Measurements from ENCODE around the gene TSSC4. TPM values are rescaled to one million over a fixed set of nuclear protein-coding genes. Genes with fewer than 3 reads are reported as not detected.
"Not testable (repeated sequence)": the region's sequence is repeated elsewhere in the genome, so short reads cannot be mapped to it uniquely, and the experiment has no call there.

The TSSC4 gene
- total RNA-seq, 2 experiments from 2014 or later = 36.2 to 38.9 TPM

GRCh38 chr11:2363130-2363529, 37.4 kb upstream of the TSSC4 start:
- Mint-ChIP-seq H3K9me3 (no peaks in the 10 kb centered on the region), H3K4me3 (no peak overlapping the region), H3K4me1 (ENCODE audit: low read depth) (no peaks in the 10 kb centered on the region), H3K27ac (no peak overlapping the region), H3K27me3 (no peaks in the 10 kb centered on the region), H3K36me3 (ENCODE audit: low read depth) (no peaks in the 10 kb centered on the region)
- ChIA-PET CTCF (no interaction called here), POLR2A (no interaction called here)
- ATAC-seq (no peak), DNase-seq (no peak)
- intact Hi-C loops (cut with micrococcal nuclease) = no loop called here
- no peak for TF ChIP-seq CTCF (IDR thresholded peaks at IDR 0.05)

GRCh38 chr11:2363577-2364370, 36.8 kb upstream of the TSSC4 start:
- H3K9me3 Mint-ChIP-seq = no peaks in the 10 kb centered on the region
- H3K4me1 Mint-ChIP-seq (ENCODE audit: low read depth) = no peaks in the 10 kb centered on the region
- ATAC-seq (no peak), DNase-seq (no peak)
- ChIA-PET POLR2A (no interaction called here), CTCF (no interaction called here)
- intact Hi-C loops (cut with micrococcal nuclease) = no loop called here
- H3K36me3 Mint-ChIP-seq (ENCODE audit: low read depth) = no peaks in the 10 kb centered on the region
- no peak overlapping the region for H3K4me3 Mint-ChIP-seq
- H3K27ac Mint-ChIP-seq = no peak overlapping the region
- H3K27me3 Mint-ChIP-seq = no peaks in the 10 kb centered on the region
- TF ChIP-seq CTCF (IDR thresholded peaks at IDR 0.05) = no peak

- H3K27ac Mint-ChIP-seq; H3K4me1 Mint-ChIP-seq (ENCODE audit: low read depth); H3K4me3 Mint-ChIP-seq; H3K27me3 Mint-ChIP-seq; CTCF ChIA-PET; H3K36me3 Mint-ChIP-seq (ENCODE audit: low read depth); H3K9me3 Mint-ChIP-seq; DNase-seq; ATAC-seq; intact Hi-C loops (cut with micrococcal nuclease); POLR2A ChIA-PET: not testable (repeated sequence)
These were observed 36.2 kb upstream of the TSSC4 start for GRCh38 chr11:2364386-2364785.

GRCh38 chr11:2365571-2366210, 34.9 kb upstream of the TSSC4 start:
- intact Hi-C loops (cut with micrococcal nuclease) = no loop called here
- no peak for DNase-seq
- ATAC-seq = no peak
- no peaks in the 10 kb centered on the region for H3K9me3 Mint-ChIP-seq
- no peak overlapping the region for H3K4me3 Mint-ChIP-seq
- ChIA-PET POLR2A (no interaction called here), CTCF (interaction anchor here (0.6 kb wide), 1 partner anchor 165 kb away, joined by 3 read pairs; no protein-coding TSS in a partner anchor)
- no peaks in the 10 kb centered on the region for H3K36me3 Mint-ChIP-seq (ENCODE audit: low read depth)
- H3K27ac Mint-ChIP-seq = no peak overlapping the region
- no peak for TF ChIP-seq CTCF (IDR thresholded peaks at IDR 0.05)
- H3K4me1 Mint-ChIP-seq (ENCODE audit: low read depth) = no peaks in the 10 kb centered on the region
- H3K27me3 Mint-ChIP-seq = no peaks in the 10 kb centered on the region

- no peak overlapping the region for H3K27ac Mint-ChIP-seq
- no peak overlapping the region for H3K4me3 Mint-ChIP-seq
- no peaks in the 10 kb centered on the region for H3K36me3 Mint-ChIP-seq (ENCODE audit: low read depth)
- intact Hi-C loops (cut with micrococcal nuclease) = no loop called here
- CTCF ChIA-PET = interaction anchor here (0.6 kb wide), 1 partner anchor 165 kb away, joined by 3 read pairs; no protein-coding TSS in a partner anchor
- ATAC-seq (no peak), DNase-seq (no peak)
- TF ChIP-seq CTCF (IDR thresholded peaks at IDR 0.05) = no peak
- no peaks in the 10 kb centered on the region for H3K4me1 Mint-ChIP-seq (ENCODE audit: low read depth)
- H3K27me3 Mint-ChIP-seq = no peaks in the 10 kb centered on the region
- no peaks in the 10 kb centered on the region for H3K9me3 Mint-ChIP-seq
- POLR2A ChIA-PET = interaction anchor here (1.4 kb wide), 1 partner anchor 12 kb away, joined by 6 read pairs; no protein-coding TSS in a partner anchor
These were observed 34.3 kb upstream of the TSSC4 start for GRCh38 chr11:2366276-2366675.

Data from activated CD8-positive, alpha-beta T cell treated with anti-CD3 and anti-CD28 coated beads for 36 hours (primary cell).